Mammary epithelial cell (primary cell): ENCODE data around the gene MIB1.

ENCODE experiments used
- CTCF ChIP-seq, 2 donors: IDR thresholded peaks in 1 of 2; conservative IDR thresholded peaks in 1 of 2; 2 replicates each; pipeline ENCODE4 v1.5.1; 2011 to 2012; ENCODE audit warnings: inconsistent platforms in 2 of 2, low read length in 2 of 2, mild to moderate bottlenecking in 2 of 2, control low read depth in 1 of 2, low read depth in 1 of 2; ENCODE audit not compliant: insufficient read depth in 1 of 2; ENCODE audit errors: extremely low read depth in 1 of 2
- EZH2 ChIP-seq: IDR thresholded peaks from 2 replicates; pipeline ENCODE4 v1.6.1; 2012; ENCODE audit warnings: low read length, inconsistent platforms, borderline replicate concordance

GRCh38 chr18:21826196-21826595 lies 85.6 kb downstream of the MIB1 start:
- TF ChIP-seq CTCF (conservative IDR thresholded peaks at IDR 0.05 in 1 of 2, IDR thresholded peaks at IDR 0.05 in 1 of 2; ENCODE audit: extremely low read depth in 1 of 2, insufficient read depth in 1 of 2, low read depth in 1 of 2, low read length in 2 of 2), result no peak
- TF ChIP-seq EZH2, result no peak
